ENCODE data around the gene UBFD1.
"Not testable (repeated sequence)": the region's sequence is repeated elsewhere in the genome, so short reads cannot be mapped to it uniquely, and the experiment has no call there.

The UBFD1 gene

DNA sequence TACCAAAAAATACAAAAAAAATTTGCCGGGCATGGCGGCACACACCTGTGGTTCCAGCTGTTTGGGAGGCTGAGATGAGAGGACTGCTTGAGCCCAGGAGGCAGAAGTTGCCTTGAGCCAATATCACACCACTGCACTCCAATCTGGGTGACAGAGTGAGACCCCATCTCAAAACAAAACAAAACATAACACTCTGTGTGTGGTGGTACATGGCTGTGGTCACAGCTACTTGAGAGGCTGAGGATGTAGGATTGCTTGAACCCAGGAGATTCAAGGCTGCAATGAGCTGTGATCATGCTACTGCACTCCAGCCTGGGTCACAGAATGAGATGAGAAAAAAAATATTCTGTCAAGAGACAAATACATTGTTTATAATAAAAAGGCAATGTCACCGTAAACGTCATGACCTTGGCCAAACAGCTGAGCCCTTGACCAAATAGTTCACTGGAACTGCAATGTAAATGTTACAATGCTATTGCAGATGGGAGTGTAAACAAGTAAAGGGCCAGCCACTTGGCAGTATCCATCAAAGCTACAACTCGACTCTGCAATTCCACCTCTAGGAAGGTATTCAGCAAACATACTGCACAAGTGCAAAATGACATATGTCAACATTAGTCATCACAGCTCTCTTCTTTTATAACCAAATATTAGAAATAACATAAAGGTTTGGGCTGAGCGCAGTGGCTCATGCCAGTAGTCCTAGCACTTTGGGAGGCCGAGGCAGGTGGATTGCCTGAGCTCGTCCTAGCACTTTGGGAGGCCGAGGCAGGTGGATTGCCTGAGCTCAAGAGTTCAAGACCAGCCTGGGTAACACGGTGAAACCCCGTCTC, 17.3 kb upstream of the UBFD1 start:
- Histone ChIP-seq H2AFZ (ENCODE audit: low read length) (no peak overlapping the region), H4K20me1 (ENCODE audit: insufficient read depth, low read length) (no peaks in the 10 kb centered on the region), H3K27ac (ENCODE audit: low read depth, low read length, poor library complexity, severe bottlenecking) (no peak overlapping the region), H3K27me3 (ENCODE audit: insufficient read depth, low read length) (no peaks in the 10 kb centered on the region), H3K4me1 (ENCODE audit: insufficient read depth, low read length, severe bottlenecking) (no peaks in the 10 kb centered on the region), H3K4me2 (ENCODE audit: low read length) (no peak overlapping the region), H3K9me2 (ENCODE audit: low read depth, low read length) (no peaks in the 10 kb centered on the region), H3K9ac (ENCODE audit: low read length) (no peak overlapping the region), H3K4me3 (ENCODE audit: low read depth, low read length, poor library complexity, severe bottlenecking) (no peak overlapping the region), H3K79me2 (ENCODE audit: insufficient read depth, low read length) (no peaks in the 10 kb centered on the region), H3K36me3 (ENCODE audit: insufficient read depth, low read length) (peaks cover 81% of the 10 kb centered on the region), H3K9me3 (ENCODE audit: low read length) (no peaks in the 10 kb centered on the region), H3F3A (ENCODE audit: insufficient read depth, low read length) (no peaks in the 10 kb centered on the region)
- TF ChIP-seq, protein P1, sequence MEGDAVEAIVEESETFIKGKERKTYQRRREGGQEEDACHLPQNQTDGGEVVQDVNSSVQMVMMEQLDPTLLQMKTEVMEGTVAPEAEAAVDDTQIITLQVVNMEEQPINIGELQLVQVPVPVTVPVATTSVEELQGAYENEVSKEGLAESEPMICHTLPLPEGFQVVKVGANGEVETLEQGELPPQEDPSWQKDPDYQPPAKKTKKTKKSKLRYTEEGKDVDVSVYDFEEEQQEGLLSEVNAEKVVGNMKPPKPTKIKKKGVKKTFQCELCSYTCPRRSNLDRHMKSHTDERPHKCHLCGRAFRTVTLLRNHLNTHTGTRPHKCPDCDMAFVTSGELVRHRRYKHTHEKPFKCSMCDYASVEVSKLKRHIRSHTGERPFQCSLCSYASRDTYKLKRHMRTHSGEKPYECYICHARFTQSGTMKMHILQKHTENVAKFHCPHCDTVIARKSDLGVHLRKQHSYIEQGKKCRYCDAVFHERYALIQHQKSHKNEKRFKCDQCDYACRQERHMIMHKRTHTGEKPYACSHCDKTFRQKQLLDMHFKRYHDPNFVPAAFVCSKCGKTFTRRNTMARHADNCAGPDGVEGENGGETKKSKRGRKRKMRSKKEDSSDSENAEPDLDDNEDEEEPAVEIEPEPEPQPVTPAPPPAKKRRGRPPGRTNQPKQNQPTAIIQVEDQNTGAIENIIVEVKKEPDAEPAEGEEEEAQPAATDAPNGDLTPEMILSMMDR (IDR thresholded peaks at IDR 0.05; ENCODE audit: low read length): no peak
- no peak for TF ChIP-seq EZH2 (IDR thresholded peaks at IDR 0.05; ENCODE audit: borderline replicate concordance, low read length)

DNA sequence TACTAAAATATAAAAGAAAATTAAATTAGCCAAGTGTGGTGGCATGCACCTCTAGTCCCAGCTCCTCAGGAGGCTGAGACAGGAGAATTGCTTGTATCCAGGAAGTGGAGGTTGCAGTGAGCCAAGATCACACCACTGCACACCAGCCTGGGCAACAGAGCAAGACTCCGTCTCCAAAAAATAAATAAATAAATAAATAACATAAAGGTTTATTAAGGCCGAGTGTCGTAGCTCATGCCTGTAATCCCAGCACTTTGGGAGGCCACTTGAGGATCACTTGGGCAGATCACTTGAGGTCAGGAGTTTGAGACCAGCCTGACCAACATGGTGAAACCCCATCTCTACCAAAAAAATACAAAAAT, 16.7 kb upstream of the UBFD1 start:
- H3K4me3 ChIP-seq (ENCODE audit: low read depth, low read length, poor library complexity, severe bottlenecking); H3K9me3 ChIP-seq (ENCODE audit: low read length); H3K9ac ChIP-seq (ENCODE audit: low read length); H3K4me2 ChIP-seq (ENCODE audit: low read length); H3K4me1 ChIP-seq (ENCODE audit: insufficient read depth, low read length, severe bottlenecking); H3K9me2 ChIP-seq (ENCODE audit: low read depth, low read length); H3K27me3 ChIP-seq (ENCODE audit: insufficient read depth, low read length); H3K27ac ChIP-seq (ENCODE audit: low read depth, low read length, poor library complexity, severe bottlenecking); H4K20me1 ChIP-seq (ENCODE audit: insufficient read depth, low read length); H3F3A ChIP-seq (ENCODE audit: insufficient read depth, low read length); H2AFZ ChIP-seq (ENCODE audit: low read length); H3K79me2 ChIP-seq (ENCODE audit: insufficient read depth, low read length): not testable (repeated sequence)
- H3K36me3 ChIP-seq (ENCODE audit: insufficient read depth, low read length): peaks cover 81% of the 10 kb centered on the region

DNA sequence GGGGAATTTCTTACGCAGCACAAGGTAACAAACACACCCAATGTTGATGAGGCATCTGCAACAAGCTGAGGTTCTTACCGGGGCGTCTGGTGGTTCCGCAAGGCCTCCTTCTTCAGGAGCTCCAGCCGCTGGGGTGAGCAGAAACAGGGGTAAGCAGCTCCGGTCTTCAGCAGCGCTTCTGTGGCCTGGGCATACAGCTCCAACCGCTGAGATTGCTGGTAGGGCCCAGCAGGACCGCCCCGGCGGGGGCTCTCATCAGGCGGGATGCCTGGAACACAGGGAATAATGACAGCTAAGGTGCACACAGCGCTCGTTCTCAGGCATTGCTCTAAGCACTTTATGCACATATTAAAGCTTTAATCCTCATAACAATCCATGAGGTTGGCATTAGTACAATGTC, 13.1 kb upstream of the UBFD1 start:
- no peaks in the 10 kb centered on the region for H3K27me3 ChIP-seq (ENCODE audit: insufficient read depth, low read length)
- no peaks in the 10 kb centered on the region for H3K4me1 ChIP-seq (ENCODE audit: insufficient read depth, low read length, severe bottlenecking)
- H3K36me3 ChIP-seq (ENCODE audit: insufficient read depth, low read length): peaks cover 82% of the 10 kb centered on the region

More for the DNA sequence above, 13.1 kb upstream of the UBFD1 start:
- H3K9ac ChIP-seq (ENCODE audit: low read length): no peak overlapping the region
- no peak overlapping the region for H3K4me2 ChIP-seq (ENCODE audit: low read length)
- no peaks in the 10 kb centered on the region for H3K9me3 ChIP-seq (ENCODE audit: low read length)
- H4K20me1 ChIP-seq (ENCODE audit: insufficient read depth, low read length): no peaks in the 10 kb centered on the region
- no peak overlapping the region for H2AFZ ChIP-seq (ENCODE audit: low read length)
- H3K27ac ChIP-seq (ENCODE audit: low read depth, low read length, poor library complexity, severe bottlenecking): no peak overlapping the region
- no peaks in the 10 kb centered on the region for H3K79me2 ChIP-seq (ENCODE audit: insufficient read depth, low read length)
- H3K9me2 ChIP-seq (ENCODE audit: low read depth, low read length): no peaks in the 10 kb centered on the region
- no peaks in the 10 kb centered on the region for H3F3A ChIP-seq (ENCODE audit: insufficient read depth, low read length)
- TF ChIP-seq EZH2 (IDR thresholded peaks at IDR 0.05; ENCODE audit: borderline replicate concordance, low read length): no peak
- TF ChIP-seq, protein P1 (IDR thresholded peaks at IDR 0.05; ENCODE audit: low read length): no peak
- H3K4me3 ChIP-seq (ENCODE audit: low read depth, low read length, poor library complexity, severe bottlenecking): no peak overlapping the region

All from OCI-LY1 (cell line).